H9 (cell line): ENCODE results near the gene PID1. TPM values are rescaled to one million over a fixed set of nuclear protein-coding genes. Genes with fewer than 3 reads are reported as not detected.

Experiments used
- DNase-seq: peaks from one replicate; pipeline ENCODE4 v3.0.0-alpha.2; 2017
- H2AFZ ChIP-seq: one replicate; pipeline ENCODE4 v1.6.1; 2013; ENCODE audit warnings: mild to moderate bottlenecking, low read length, control low read depth, moderate library complexity
- H2AK5ac ChIP-seq: 2 replicates; pipeline ENCODE4 v1.6.1; 2013; ENCODE audit warnings: low read length, control low read depth, mixed read lengths; ENCODE audit not compliant: insufficient read length
- H2BK120ac ChIP-seq: one replicate; pipeline ENCODE4 v1.6.1; 2013; ENCODE audit warnings: low read depth, mild to moderate bottlenecking, low read length, control low read depth, inconsistent platforms; ENCODE audit not compliant: poor library complexity, severe bottlenecking
- H2BK12ac ChIP-seq: 2 replicates; pipeline ENCODE4 v1.6.1; 2013; ENCODE audit warnings: low read length, control low read depth, mixed read lengths, low read depth; ENCODE audit not compliant: insufficient read length
- H2BK15ac ChIP-seq: 2 replicates; pipeline ENCODE4 v1.6.1; 2013; ENCODE audit warnings: low read depth, low read length, control low read depth
- H2BK20ac ChIP-seq: one replicate; pipeline ENCODE4 v1.6.1; 2013; ENCODE audit warnings: low read depth, mild to moderate bottlenecking, low read length, control low read depth, inconsistent platforms; ENCODE audit not compliant: poor library complexity, severe bottlenecking
- H2BK5ac ChIP-seq: 2 replicates; pipeline ENCODE4 v1.6.1; 2013; ENCODE audit warnings: low read length, control low read depth, mixed read lengths; ENCODE audit not compliant: insufficient read length
- H3K14ac ChIP-seq: 2 replicates; pipeline ENCODE4 v1.6.1; 2013; ENCODE audit warnings: low read length, control low read depth; ENCODE audit not compliant: insufficient read depth
- H3K18ac ChIP-seq: 2 replicates; pipeline ENCODE4 v1.6.1; 2013; ENCODE audit warnings: low read depth, mild to moderate bottlenecking, mixed read lengths, low read length, control low read depth; ENCODE audit not compliant: insufficient read length
- H3K23ac ChIP-seq: 2 replicates; pipeline ENCODE4 v1.6.1; 2013; ENCODE audit warnings: low read length, control low read depth, mixed read lengths, low read depth; ENCODE audit not compliant: insufficient read length
- H3K23me2 ChIP-seq: 2 replicates; pipeline ENCODE4 v1.6.1; 2013; ENCODE audit warnings: low read depth, mild to moderate bottlenecking, mixed read lengths, low read length, control low read depth; ENCODE audit not compliant: insufficient read length, poor library complexity, severe bottlenecking
- H3K27ac ChIP-seq: 2 replicates; pipeline ENCODE4 v1.5.1; 2013; ENCODE audit warnings: low read length, control low read depth, mixed read lengths, low read depth; ENCODE audit not compliant: insufficient read length
- H3K27me3 ChIP-seq: 2 replicates; pipeline ENCODE4 v1.6.1; 2013; ENCODE audit warnings: low read length, control low read depth, inconsistent platforms; ENCODE audit not compliant: insufficient read depth
- H3K4ac ChIP-seq: 2 replicates; pipeline ENCODE4 v1.6.1; 2013; ENCODE audit warnings: low read depth, mild to moderate bottlenecking, control low read depth, inconsistent platforms, low read length, moderate library complexity
- H3K4me1 ChIP-seq: 2 replicates; pipeline ENCODE4 v1.6.1; 2013; ENCODE audit warnings: low read length, control low read depth, inconsistent platforms; ENCODE audit not compliant: insufficient read depth
- H3K4me2 ChIP-seq: 2 replicates; pipeline ENCODE4 v1.6.1; 2013; ENCODE audit warnings: low read length, control low read depth, mixed read lengths; ENCODE audit not compliant: insufficient read length, insufficient read depth
- H3K56ac ChIP-seq: 2 replicates; pipeline ENCODE4 v1.6.1; 2013; ENCODE audit warnings: low read depth, mild to moderate bottlenecking, mixed read lengths, low read length, control low read depth; ENCODE audit not compliant: insufficient read length
- H3K79me1 ChIP-seq: 2 replicates; pipeline ENCODE4 v1.6.1; 2013; ENCODE audit warnings: low read depth, mild to moderate bottlenecking, moderate library complexity, low read length, control low read depth, inconsistent platforms; ENCODE audit not compliant: insufficient read depth, poor library complexity, severe bottlenecking
- H3K79me2 ChIP-seq: 2 replicates; pipeline ENCODE4 v1.6.1; 2013; ENCODE audit warnings: low read length, control low read depth, inconsistent platforms; ENCODE audit not compliant: insufficient read depth
- H3K9ac ChIP-seq: 2 replicates; pipeline ENCODE4 v1.6.1; 2013; ENCODE audit warnings: low read length, control low read depth, mixed read lengths; ENCODE audit not compliant: insufficient read length; ENCODE audit errors: extremely low read depth
- H3K9me3 ChIP-seq: one replicate; pipeline ENCODE4 v1.6.1; 2013; ENCODE audit warnings: low read depth, low read length, inconsistent platforms; ENCODE audit not compliant: control insufficient read depth
- H3T11ph ChIP-seq: one replicate; pipeline ENCODE4 v1.6.1; 2013; ENCODE audit warnings: mild to moderate bottlenecking, low read length, control low read depth, inconsistent platforms
- H4K20me1 ChIP-seq: one replicate; pipeline ENCODE4 v1.6.1; 2013; ENCODE audit not compliant: control insufficient read depth, insufficient read length, insufficient read depth
- H4K5ac ChIP-seq: 2 replicates; pipeline ENCODE4 v1.6.1; 2013; ENCODE audit warnings: low read depth, mild to moderate bottlenecking, mixed read lengths, low read length, control low read depth; ENCODE audit not compliant: insufficient read length
- H4K8ac ChIP-seq: replicated peaks from 2 replicates; pipeline ENCODE4 v1.6.1; 2013; ENCODE audit warnings: low read length, control low read depth, mixed read lengths, low read depth; ENCODE audit not compliant: insufficient read length
- H4K91ac ChIP-seq: 2 replicates; pipeline ENCODE4 v1.6.1; 2013; ENCODE audit warnings: low read depth, mild to moderate bottlenecking, moderate library complexity, mixed read lengths, low read length, control low read depth; ENCODE audit not compliant: insufficient read length
- H3K27ac Mint-ChIP-seq, 3 experiments: 2 replicates in 2 of 3; 3 replicates in 1 of 3; pipeline ENCODE4 v1.8.0; 2020 to 2021; ENCODE audit warnings: mixed read lengths in 3 of 3, mild to moderate bottlenecking in 1 of 3, moderate library complexity in 1 of 3
- H3K27me3 Mint-ChIP-seq: 2 replicates; pipeline ENCODE4 v1.8.0; 2021; ENCODE audit warnings: low read depth, mild to moderate bottlenecking, moderate library complexity, mixed read lengths
- H3K36me3 Mint-ChIP-seq, 3 experiments: 2 replicates in 2 of 3; 3 replicates in 1 of 3; pipeline ENCODE4 v1.8.0; 2020 to 2021; ENCODE audit warnings: low read depth in 3 of 3, mixed read lengths in 3 of 3; ENCODE audit not compliant: insufficient read depth in 1 of 3
- H3K4me1 Mint-ChIP-seq, 2 experiments: 2 replicates each; pipeline ENCODE4 v1.8.0; 2020; ENCODE audit warnings: mixed read lengths in 2 of 2
- H3K4me3 Mint-ChIP-seq, 2 experiments: 2 replicates in 1 of 2; 3 replicates in 1 of 2; pipeline ENCODE4 v1.8.0; 2020 to 2021; ENCODE audit warnings: mild to moderate bottlenecking in 2 of 2, mixed read lengths in 2 of 2, moderate library complexity in 1 of 2
- H3K9me3 Mint-ChIP-seq, 2 experiments: 2 replicates in 1 of 2; 3 replicates in 1 of 2; pipeline ENCODE4 v1.8.0; 2020; ENCODE audit warnings: mild to moderate bottlenecking in 2 of 2, mixed read lengths in 2 of 2, moderate library complexity in 1 of 2
- WGBS: extraction: QIAGEN DNeasy Blood & Tissue Kit; methylation state at CpG from one replicate; pipeline ENCODE4 v1.1.7; 2013; ENCODE audit warnings: missing lambda C conversion rate, low lambda C conversion rate, mixed read lengths; ENCODE audit not compliant: insufficient read length; ENCODE audit errors: extremely low coverage; 5-methylcytosine and 5-hydroxymethylcytosine counted together
- total RNA-seq: library from RNA; stranded (reverse); gene quantifications from 2 replicates; pipeline ENCODE4 v1.2.1, GENCODE V29; 2021
- TF ChIP-seq, protein P1 (sequence below): fragments of 200-600 bp; sonication (generic); conservative IDR thresholded peaks from 3 replicates; pipeline ENCODE4 v1.8.0; 2021; ENCODE audit warnings: antibody characterized with exemption, mild to moderate bottlenecking

Gene PID1
- total RNA-seq, 1 experiment from 2014 or later: 1.4 TPM

DNA sequence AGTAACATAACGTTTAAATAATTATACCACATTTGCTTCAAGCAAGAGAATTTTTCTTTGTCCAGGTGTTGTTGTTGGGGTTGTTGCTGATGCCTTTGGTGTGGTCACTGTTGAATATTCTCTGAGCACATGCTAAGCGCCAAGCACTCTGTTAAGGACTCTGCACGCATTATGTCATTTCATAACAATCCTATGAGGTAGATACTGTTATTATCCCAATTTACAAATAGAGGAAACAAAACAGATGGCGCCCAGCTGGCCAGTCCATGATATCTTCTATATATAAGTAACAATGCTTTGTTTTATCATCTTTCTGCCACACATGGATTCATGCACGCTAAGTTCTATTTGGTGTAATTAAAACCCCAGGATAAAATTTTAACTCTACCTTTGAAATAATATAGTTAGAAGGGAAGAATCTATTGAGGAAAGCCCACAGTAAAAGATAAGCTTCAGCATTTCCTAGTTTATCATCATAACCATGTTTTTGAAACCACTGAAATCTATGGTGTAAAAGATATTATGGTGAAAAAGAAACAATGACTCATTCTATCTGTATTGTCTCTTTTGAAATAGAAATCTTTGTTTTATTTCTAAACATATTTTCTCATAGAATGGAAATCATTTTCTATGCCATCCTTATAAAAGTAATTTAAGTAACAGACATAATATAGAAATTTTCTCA is 199.7 kb downstream of the PID1 start:
- Histone ChIP-seq H3K18ac (no peak overlapping the region), H3K14ac (no peak overlapping the region), H3K23me2 (no peaks in the 10 kb centered on the region), H4K20me1 (no peaks in the 10 kb centered on the region), H2BK12ac (no peak overlapping the region), H3K27me3 (no peaks in the 10 kb centered on the region), H3K4ac (no peak overlapping the region), H2BK20ac (no peak overlapping the region), H2AFZ (no peak overlapping the region), H4K91ac (no peak overlapping the region), H2BK15ac (no peak overlapping the region), H3K23ac (no peak overlapping the region), H3K4me1 (no peaks in the 10 kb centered on the region), H3K9me3 (no peaks in the 10 kb centered on the region), H3T11ph (no peak overlapping the region), H3K79me2 (no peaks in the 10 kb centered on the region), H2BK120ac (no peak overlapping the region), H3K4me2 (no peak overlapping the region), H3K9ac (no peak overlapping the region), H3K56ac (no peak overlapping the region), H4K5ac (no peak overlapping the region), H3K27ac (no peak overlapping the region), H2BK5ac (no peak overlapping the region), H2AK5ac (no peak overlapping the region), H4K8ac (no peak overlapping the region), H3K79me1 (no peaks in the 10 kb centered on the region)
- H3K9me3 Mint-ChIP-seq: peaks cover 0 to 10% of the 10 kb centered on the region in 2 experiments; a peak in 3 of 5 replicates
- H3K27ac Mint-ChIP-seq: no peak overlapping the region
- DNase-seq: no peak
- TF ChIP-seq, protein P1, sequence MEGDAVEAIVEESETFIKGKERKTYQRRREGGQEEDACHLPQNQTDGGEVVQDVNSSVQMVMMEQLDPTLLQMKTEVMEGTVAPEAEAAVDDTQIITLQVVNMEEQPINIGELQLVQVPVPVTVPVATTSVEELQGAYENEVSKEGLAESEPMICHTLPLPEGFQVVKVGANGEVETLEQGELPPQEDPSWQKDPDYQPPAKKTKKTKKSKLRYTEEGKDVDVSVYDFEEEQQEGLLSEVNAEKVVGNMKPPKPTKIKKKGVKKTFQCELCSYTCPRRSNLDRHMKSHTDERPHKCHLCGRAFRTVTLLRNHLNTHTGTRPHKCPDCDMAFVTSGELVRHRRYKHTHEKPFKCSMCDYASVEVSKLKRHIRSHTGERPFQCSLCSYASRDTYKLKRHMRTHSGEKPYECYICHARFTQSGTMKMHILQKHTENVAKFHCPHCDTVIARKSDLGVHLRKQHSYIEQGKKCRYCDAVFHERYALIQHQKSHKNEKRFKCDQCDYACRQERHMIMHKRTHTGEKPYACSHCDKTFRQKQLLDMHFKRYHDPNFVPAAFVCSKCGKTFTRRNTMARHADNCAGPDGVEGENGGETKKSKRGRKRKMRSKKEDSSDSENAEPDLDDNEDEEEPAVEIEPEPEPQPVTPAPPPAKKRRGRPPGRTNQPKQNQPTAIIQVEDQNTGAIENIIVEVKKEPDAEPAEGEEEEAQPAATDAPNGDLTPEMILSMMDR: no peak
- H3K36me3 Mint-ChIP-seq: peaks cover 0 to 4% (median 2%) of the 10 kb centered on the region in 3 experiments; a peak in 2 of 7 replicates
- H3K27me3 Mint-ChIP-seq: no peaks in the 10 kb centered on the region
- WGBS: no CpG with 5 or more reads among the region's 5 CpGs
- no peaks in the 10 kb centered on the region for H3K4me1 Mint-ChIP-seq
- no peak overlapping the region for H3K4me3 Mint-ChIP-seq
